ENCODE measurements around the gene HBS1L. TPM values are rescaled to one million over a fixed set of nuclear protein-coding genes. Genes with fewer than 3 reads are reported as not detected.
A peak's percentile ranks its signal among the peaks of the same experiment; 100 is the strongest.

Gene HBS1L
- total RNA-seq, 1 donor from 2014 or later: 104 TPM

DNA sequence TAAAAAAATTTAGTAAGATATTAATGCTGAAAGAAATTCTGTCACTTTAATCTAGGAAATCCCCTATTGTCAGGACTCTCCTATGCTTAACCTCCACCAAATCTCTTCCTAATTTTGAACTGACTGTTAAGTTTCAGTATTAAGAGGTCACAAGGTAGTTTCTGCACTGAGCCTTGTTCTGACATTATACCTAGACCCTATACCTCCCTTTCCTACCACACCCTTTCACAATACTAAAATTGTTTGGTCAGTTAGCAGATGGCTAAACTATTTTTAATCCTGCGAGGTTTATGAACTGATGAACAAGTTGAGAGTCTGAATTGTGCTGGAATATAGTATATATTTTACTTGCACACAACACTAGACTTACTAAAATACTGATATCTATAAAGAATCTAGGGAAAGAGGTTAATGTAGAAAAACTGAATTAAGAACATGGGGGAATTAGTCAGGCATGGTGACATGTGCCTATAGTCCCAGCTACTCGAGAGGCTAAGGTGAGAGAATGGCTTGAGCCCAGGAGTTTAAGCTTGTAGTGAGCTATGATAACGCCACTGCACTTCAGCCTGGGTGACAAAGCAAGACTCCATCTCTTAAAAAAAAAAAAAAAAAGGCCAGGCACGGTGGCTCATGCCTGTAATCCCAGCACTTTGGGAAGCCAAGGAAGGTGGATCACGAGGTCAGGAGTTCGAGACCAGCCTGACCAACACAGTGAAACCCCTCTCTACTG lies 51.5 kb downstream of the HBS1L start:
- DNase-seq (ENCODE audit: low spot score): no peak
- Mint-ChIP-seq H3K4me3 (peak overlapping the region; percentile 12), H3K36me3 (ENCODE audit: low read depth) (peaks cover 20% of the 10 kb centered on the region), H3K4me1 (ENCODE audit: low read depth) (peaks cover 16% of the 10 kb centered on the region), H3K27ac (peak overlapping the region; percentile 62), H3K9me3 (no peaks in the 10 kb centered on the region), H3K27me3 (ENCODE audit: insufficient read depth) (no peaks in the 10 kb centered on the region)
- intact Hi-C loops (cut with micrococcal nuclease): loop anchor here (1.0 kb wide), 1 partner anchor 24 kb away; no protein-coding TSS in a partner anchor

GRCh38 chr6:135002229-135002844 lies 52.3 kb downstream of the HBS1L start:
- Mint-ChIP-seq H3K4me3 (no peak overlapping the region), H3K9me3 (no peaks in the 10 kb centered on the region), H3K27me3 (ENCODE audit: insufficient read depth) (no peaks in the 10 kb centered on the region), H3K4me1 (ENCODE audit: low read depth) (peaks cover 13% of the 10 kb centered on the region), H3K36me3 (ENCODE audit: low read depth) (peaks cover 18% of the 10 kb centered on the region), H3K27ac (no peak overlapping the region)
- intact Hi-C loops (cut with micrococcal nuclease): loop anchor here (1.0 kb wide), 1 partner anchor 23 kb away; no protein-coding TSS in a partner anchor
- no peak for DNase-seq (ENCODE audit: low spot score)

- Mint-ChIP-seq H3K36me3 (ENCODE audit: low read depth) (peaks cover 29% of the 10 kb centered on the region), H3K27ac (no peak overlapping the region), H3K4me3 (no peak overlapping the region), H3K27me3 (ENCODE audit: insufficient read depth) (no peaks in the 10 kb centered on the region), H3K9me3 (no peaks in the 10 kb centered on the region), H3K4me1 (ENCODE audit: low read depth) (peaks cover 24% of the 10 kb centered on the region)
- DNase-seq (ENCODE audit: low spot score): no peak
- intact Hi-C loops (cut with micrococcal nuclease): no loop called here
Measured at GRCh38 chr6:134999107-134999506, 55.5 kb downstream of the HBS1L start.

DNA sequence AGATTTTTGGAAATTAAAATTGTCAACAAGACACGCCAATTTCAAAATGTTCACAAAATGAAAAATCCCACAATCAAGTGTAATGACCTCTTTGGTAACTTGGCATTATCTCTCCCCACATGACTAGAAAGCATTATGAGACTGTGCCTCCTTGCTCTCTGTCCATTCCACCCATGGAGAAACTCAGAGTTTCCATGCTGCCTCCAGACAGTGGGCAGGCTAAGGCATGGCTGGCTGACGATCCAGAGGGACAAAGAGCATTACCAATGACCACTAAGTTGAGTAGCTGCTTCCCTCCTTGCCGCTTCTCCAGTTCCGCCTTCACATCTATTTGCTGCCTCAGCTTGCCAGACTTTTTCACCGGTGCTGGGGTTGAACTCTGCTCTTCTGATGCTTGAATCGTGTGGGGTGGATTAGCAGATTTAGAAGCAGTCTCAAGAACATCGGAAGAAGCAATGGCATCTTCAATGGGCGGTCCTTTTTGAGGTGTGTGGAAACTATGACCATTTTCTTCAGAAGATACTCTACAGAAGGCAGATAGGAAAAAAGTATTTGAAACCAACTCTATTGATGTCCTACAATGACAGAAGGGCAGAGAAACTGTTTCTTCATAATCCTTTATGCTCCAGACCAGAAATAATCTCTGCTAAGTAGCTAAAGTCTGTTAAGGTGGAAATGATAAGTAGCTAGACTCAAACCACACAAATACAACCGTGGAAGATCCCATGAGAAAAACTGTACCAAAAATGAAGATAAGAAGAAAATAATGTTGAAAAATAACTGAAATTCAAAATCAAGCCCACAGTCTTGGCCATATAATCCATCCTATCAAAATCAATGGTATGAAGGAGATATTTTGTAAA lies 57.3 kb downstream of the HBS1L start:
- Mint-ChIP-seq H3K36me3 (ENCODE audit: low read depth) (peaks cover 36% of the 10 kb centered on the region), H3K9me3 (no peaks in the 10 kb centered on the region), H3K27ac (peak overlapping the region; percentile 76), H3K4me1 (ENCODE audit: low read depth) (peaks cover 18% of the 10 kb centered on the region), H3K27me3 (ENCODE audit: insufficient read depth) (no peaks in the 10 kb centered on the region), H3K4me3 (no peak overlapping the region)
- no peak for DNase-seq (ENCODE audit: low spot score)
- intact Hi-C loops (cut with micrococcal nuclease): loop anchor here (2.0 kb wide), 1 partner anchor 15 kb away; no protein-coding TSS in a partner anchor

- no peak overlapping the region for H3K4me3 Mint-ChIP-seq
- no peak for DNase-seq (ENCODE audit: low spot score)
- H3K9me3 Mint-ChIP-seq: no peaks in the 10 kb centered on the region
- intact Hi-C loops (cut with micrococcal nuclease): no loop called here
- H3K36me3 Mint-ChIP-seq (ENCODE audit: low read depth): peaks cover 33% of the 10 kb centered on the region
- H3K27ac Mint-ChIP-seq: no peak overlapping the region
- H3K27me3 Mint-ChIP-seq (ENCODE audit: insufficient read depth): no peaks in the 10 kb centered on the region
- H3K4me1 Mint-ChIP-seq (ENCODE audit: low read depth): peaks cover 23% of the 10 kb centered on the region
Measured at GRCh38 chr6:134995536-134995935, 59.1 kb downstream of the HBS1L start.

GRCh38 chr6:134994431-134994830 lies 60.2 kb downstream of the HBS1L start:
- no peaks in the 10 kb centered on the region for H3K27me3 Mint-ChIP-seq (ENCODE audit: insufficient read depth)
- DNase-seq (ENCODE audit: low spot score): no peak
- no peak overlapping the region for H3K27ac Mint-ChIP-seq
- intact Hi-C loops (cut with micrococcal nuclease): no loop called here
- H3K36me3 Mint-ChIP-seq (ENCODE audit: low read depth): peaks cover 36% of the 10 kb centered on the region
- no peak overlapping the region for H3K4me3 Mint-ChIP-seq
- H3K9me3 Mint-ChIP-seq: no peaks in the 10 kb centered on the region
- H3K4me1 Mint-ChIP-seq (ENCODE audit: low read depth): peaks cover 27% of the 10 kb centered on the region

GRCh38 chr6:134992155-134992554 lies 62.5 kb downstream of the HBS1L start:
- no peak overlapping the region for H3K27ac Mint-ChIP-seq
- no peak overlapping the region for H3K4me3 Mint-ChIP-seq
- intact Hi-C loops (cut with micrococcal nuclease): no loop called here
- H3K4me1 Mint-ChIP-seq (ENCODE audit: low read depth): peaks cover 30% of the 10 kb centered on the region
- DNase-seq (ENCODE audit: low spot score): no peak
- peaks cover 36% of the 10 kb centered on the region for H3K36me3 Mint-ChIP-seq (ENCODE audit: low read depth)
- no peaks in the 10 kb centered on the region for H3K9me3 Mint-ChIP-seq
- H3K27me3 Mint-ChIP-seq (ENCODE audit: insufficient read depth): no peaks in the 10 kb centered on the region

GRCh38 chr6:134990262-134990661 lies 64.4 kb downstream of the HBS1L start:
- H3K9me3 Mint-ChIP-seq: no peaks in the 10 kb centered on the region
- no peak overlapping the region for H3K27ac Mint-ChIP-seq
- DNase-seq (ENCODE audit: low spot score): no peak
- H3K4me3 Mint-ChIP-seq: no peak overlapping the region
- H3K4me1 Mint-ChIP-seq (ENCODE audit: low read depth): peaks cover 19% of the 10 kb centered on the region
- intact Hi-C loops (cut with micrococcal nuclease): no loop called here
- no peaks in the 10 kb centered on the region for H3K27me3 Mint-ChIP-seq (ENCODE audit: insufficient read depth)
- peaks cover 31% of the 10 kb centered on the region for H3K36me3 Mint-ChIP-seq (ENCODE audit: low read depth)

DNA sequence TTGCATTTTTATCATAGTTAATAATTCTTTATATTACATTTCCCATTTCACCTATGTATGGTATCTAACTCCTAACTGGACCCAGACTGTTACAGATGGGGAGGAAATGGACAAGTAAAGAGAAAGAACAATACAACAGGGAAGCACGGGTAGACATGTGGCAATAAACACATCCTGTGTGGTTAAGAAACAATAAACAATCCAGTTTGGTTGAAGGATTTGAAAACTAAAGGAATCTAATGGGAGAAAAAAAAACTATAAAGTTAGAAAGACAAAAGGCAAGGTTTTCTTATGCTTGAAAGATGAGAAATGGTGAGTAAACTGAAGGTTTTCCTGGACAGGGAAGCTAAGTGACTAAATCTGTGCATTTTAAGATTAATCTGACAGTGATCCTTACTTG lies 69.8 kb downstream of the HBS1L start:
- peaks cover 58% of the 10 kb centered on the region for H3K4me1 Mint-ChIP-seq (ENCODE audit: low read depth)
- peaks cover 44% of the 10 kb centered on the region for H3K36me3 Mint-ChIP-seq (ENCODE audit: low read depth)
- DNase-seq (ENCODE audit: low spot score): no peak
- intact Hi-C loops (cut with micrococcal nuclease): loop anchor here (5.0 kb wide), 1 partner anchor 738 kb away; no protein-coding TSS in a partner anchor
- H3K27ac Mint-ChIP-seq: no peak overlapping the region
- no peak overlapping the region for H3K4me3 Mint-ChIP-seq
- peaks cover 8% of the 10 kb centered on the region for H3K9me3 Mint-ChIP-seq
- no peaks in the 10 kb centered on the region for H3K27me3 Mint-ChIP-seq (ENCODE audit: insufficient read depth)

- Mint-ChIP-seq H3K27me3 (ENCODE audit: insufficient read depth) (no peaks in the 10 kb centered on the region), H3K9me3 (peaks cover 8% of the 10 kb centered on the region), H3K36me3 (ENCODE audit: low read depth) (peaks cover 45% of the 10 kb centered on the region), H3K4me1 (ENCODE audit: low read depth) (peaks cover 58% of the 10 kb centered on the region), H3K27ac (peak overlapping the region; percentile 28), H3K4me3 (peak overlapping the region; percentile 2)
- DNase-seq (ENCODE audit: low spot score): no peak
- intact Hi-C loops (cut with micrococcal nuclease): loop anchor here (1.0 to 5.0 kb wide), 2 partner anchors 7 to 737 kb away; no protein-coding TSS in a partner anchor
Measured at GRCh38 chr6:134983823-134984222, 70.8 kb downstream of the HBS1L start.

GRCh38 chr6:134982161-134982560 lies 72.5 kb downstream of the HBS1L start:
- Mint-ChIP-seq H3K27ac (no peak overlapping the region), H3K4me3 (no peak overlapping the region), H3K36me3 (ENCODE audit: low read depth) (peaks cover 42% of the 10 kb centered on the region), H3K27me3 (ENCODE audit: insufficient read depth) (no peaks in the 10 kb centered on the region), H3K4me1 (ENCODE audit: low read depth) (peaks cover 64% of the 10 kb centered on the region), H3K9me3 (peaks cover 8% of the 10 kb centered on the region)
- intact Hi-C loops (cut with micrococcal nuclease): loop anchor here (5.0 kb wide), 1 partner anchor 735 kb away; no protein-coding TSS in a partner anchor
- DNase-seq (ENCODE audit: low spot score): no peak

- H3K4me1 Mint-ChIP-seq (ENCODE audit: low read depth): peaks cover 64% of the 10 kb centered on the region
- peaks cover 51% of the 10 kb centered on the region for H3K36me3 Mint-ChIP-seq (ENCODE audit: low read depth)
- peak overlapping the region; percentile 76 for H3K27ac Mint-ChIP-seq
- H3K9me3 Mint-ChIP-seq: peaks cover 16% of the 10 kb centered on the region
- no peaks in the 10 kb centered on the region for H3K27me3 Mint-ChIP-seq (ENCODE audit: insufficient read depth)
- peak overlapping the region; percentile 1 for H3K4me3 Mint-ChIP-seq
- DNase-seq (ENCODE audit: low spot score): no peak
- intact Hi-C loops (cut with micrococcal nuclease): loop anchor here (5.0 kb wide), 1 partner anchor 734 kb away; no protein-coding TSS in a partner anchor
Measured at GRCh38 chr6:134980846-134981245, 73.8 kb downstream of the HBS1L start.

All from activated T-helper 1 cell treated with anti-CD3 and anti-CD28 coated beads, Interleukin-12 subunit alpha, Interleukin-12 subunit beta, Interleukin-2, Interleukin-4 antibody, amounts not matched to agents 30 ng/mL and 10 ng/mL and 1 ng/mL, durations not matched to agents 14 hours and 24 hours and 36 hours (primary cell).